ENCODE measurements around the gene KAT14.
"Not testable (repeated sequence)": the region's sequence is repeated elsewhere in the genome, so short reads cannot be mapped to it uniquely, and the experiment has no call there.

KAT14 gene

DNA sequence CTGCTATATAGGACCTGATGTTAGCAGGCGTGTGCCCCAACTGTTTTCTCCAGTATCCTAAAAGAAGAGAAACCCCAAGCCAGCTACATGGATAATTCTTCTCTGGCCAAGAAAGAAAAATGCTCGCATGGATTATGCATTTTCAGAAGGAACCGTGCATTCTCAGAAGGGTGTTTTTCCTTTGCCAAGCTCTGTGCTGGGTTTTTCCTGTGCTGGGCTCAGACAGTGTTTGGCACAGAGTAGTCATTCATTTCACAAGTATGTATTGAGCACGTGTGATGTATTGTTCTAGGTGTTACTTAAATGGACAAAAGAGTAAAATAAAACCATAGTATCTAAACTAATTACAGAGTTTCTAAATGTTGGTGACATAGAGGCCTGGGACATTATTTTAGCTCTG is 88.0 kb downstream of the KAT14 start:
- no peak for DNase-seq

DNA sequence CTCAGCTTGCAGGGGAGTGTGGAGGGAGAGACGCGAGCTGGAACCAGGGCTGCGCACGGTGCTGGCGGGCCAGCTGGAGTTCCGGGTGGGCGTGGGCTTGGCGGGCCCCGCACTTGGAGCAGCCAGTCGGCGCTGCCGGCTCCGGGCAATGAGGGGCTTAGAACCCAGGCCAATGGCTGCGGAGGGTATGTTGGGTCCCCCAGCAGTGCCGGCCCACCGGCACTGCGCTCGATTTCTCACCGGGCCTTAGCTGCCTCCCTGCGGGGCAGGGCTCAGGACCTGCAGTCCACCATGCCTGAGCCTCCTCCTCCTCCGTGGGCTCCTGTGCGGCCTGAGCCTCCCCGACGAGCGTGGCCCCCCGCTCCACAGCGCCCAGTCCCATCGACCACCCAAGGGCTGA is 89.1 kb downstream of the KAT14 start:
- not testable (repeated sequence) for DNase-seq

DNA sequence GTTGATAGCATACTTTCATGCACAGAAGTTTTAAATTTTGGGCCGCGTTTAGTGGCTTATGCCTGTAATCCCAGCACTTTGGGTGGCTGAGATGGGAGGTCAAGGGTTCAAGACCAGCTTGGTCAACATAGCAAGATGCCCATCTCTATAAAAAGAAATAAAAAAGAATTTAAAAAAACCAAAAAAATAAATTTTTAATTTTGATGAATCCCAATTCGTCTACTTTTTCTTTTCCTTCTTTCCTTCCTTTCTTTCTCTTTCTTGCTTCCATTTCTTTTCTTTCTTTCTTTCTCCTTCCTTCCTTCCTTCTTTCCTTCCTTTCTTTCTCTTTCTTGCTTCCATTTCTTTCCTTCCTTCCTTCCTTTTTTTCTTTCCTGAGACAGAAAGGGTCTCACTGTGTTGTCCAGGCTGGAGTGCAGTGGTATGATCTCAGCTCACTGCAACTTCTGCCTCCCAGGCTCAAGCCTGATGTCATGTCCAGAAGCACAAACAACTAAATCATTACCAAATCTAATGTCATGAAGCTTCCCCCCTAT is 95.8 kb downstream of the KAT14 start:
- no peak for DNase-seq

Data from DMS79 (cell line).